HUES48 (cell line): ENCODE results near the gene TNFRSF13B.

Experiments used
- H3K27ac ChIP-seq: one replicate; pipeline ENCODE4 v1.7.0; 2013; ENCODE audit warnings: low read depth, low read length, inconsistent platforms
- H3K27me3 ChIP-seq: 2 replicates; pipeline ENCODE4 v1.6.1; 2013; ENCODE audit warnings: mild to moderate bottlenecking, low read length; ENCODE audit not compliant: control insufficient read depth, insufficient read depth
- H3K36me3 ChIP-seq: 2 replicates; pipeline ENCODE4 v1.6.1; 2013; ENCODE audit warnings: low read length; ENCODE audit not compliant: control insufficient read depth, insufficient read depth
- H3K4me1 ChIP-seq: 2 replicates; pipeline ENCODE4 v1.6.1; 2013; ENCODE audit warnings: mild to moderate bottlenecking, low read length; ENCODE audit not compliant: control insufficient read depth, insufficient read depth
- H3K4me3 ChIP-seq: 2 replicates; pipeline ENCODE4 v1.5.1; 2013; ENCODE audit warnings: mild to moderate bottlenecking, low read depth, low read length
- H3K9ac ChIP-seq: 2 replicates; pipeline ENCODE4 v1.6.1; 2013; ENCODE audit warnings: mild to moderate bottlenecking, low read depth, low read length, moderate library complexity
- H3K9me3 ChIP-seq: 2 replicates; pipeline ENCODE4 v1.6.1; 2013; ENCODE audit warnings: low read length; ENCODE audit not compliant: control insufficient read depth, insufficient read depth

The TNFRSF13B gene

DNA sequence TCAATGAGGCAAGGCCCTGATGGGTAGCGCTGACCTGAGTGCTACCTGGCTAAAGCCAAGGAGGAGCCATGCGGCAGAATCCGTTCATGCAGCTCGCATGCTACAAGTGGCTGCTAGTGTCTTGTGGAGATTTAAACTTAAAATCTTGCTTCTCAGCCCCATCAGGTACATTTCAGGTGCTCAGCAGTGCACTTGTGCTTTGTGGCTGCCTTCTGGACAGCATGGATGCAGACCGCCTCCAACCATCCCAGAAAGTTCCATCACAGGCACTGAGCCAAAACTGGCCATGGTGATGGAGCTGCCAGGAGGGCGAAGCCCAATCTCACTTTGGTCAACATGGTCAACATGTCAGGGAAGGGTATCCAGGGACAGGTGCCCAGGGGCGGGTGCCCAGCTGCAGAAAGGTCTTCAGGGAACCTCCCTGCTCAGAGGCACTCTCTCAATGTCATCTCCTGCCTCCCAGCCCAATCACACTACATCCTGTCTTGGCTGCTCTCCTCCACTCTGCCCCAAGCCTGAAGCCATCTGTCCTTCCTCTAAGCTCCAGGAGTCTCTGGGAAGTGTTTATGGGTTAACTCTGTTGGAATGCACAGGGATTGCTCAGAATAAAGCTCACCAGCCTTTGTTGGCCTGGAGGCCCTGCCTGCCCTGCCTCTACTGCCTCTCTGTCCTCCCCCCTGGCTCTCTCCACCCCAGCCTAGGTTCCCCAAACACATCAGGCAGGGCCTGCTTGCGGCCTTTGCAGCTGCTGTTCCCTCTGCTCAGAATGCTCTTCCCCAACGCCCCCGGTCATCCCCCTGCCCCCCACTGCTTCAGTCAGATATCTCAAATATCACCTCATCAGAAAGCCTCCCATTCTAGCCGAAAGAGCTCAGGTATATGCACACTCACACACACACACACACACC, 18.3 kb upstream of the TNFRSF13B start:
- no peaks in the 10 kb centered on the region for H3K4me1 ChIP-seq
- H3K9me3 ChIP-seq: no peaks in the 10 kb centered on the region
- no peak overlapping the region for H3K9ac ChIP-seq
- no peak overlapping the region for H3K27ac ChIP-seq
- H3K4me3 ChIP-seq: no peak overlapping the region
- H3K36me3 ChIP-seq: no peaks in the 10 kb centered on the region
- no peaks in the 10 kb centered on the region for H3K27me3 ChIP-seq

DNA sequence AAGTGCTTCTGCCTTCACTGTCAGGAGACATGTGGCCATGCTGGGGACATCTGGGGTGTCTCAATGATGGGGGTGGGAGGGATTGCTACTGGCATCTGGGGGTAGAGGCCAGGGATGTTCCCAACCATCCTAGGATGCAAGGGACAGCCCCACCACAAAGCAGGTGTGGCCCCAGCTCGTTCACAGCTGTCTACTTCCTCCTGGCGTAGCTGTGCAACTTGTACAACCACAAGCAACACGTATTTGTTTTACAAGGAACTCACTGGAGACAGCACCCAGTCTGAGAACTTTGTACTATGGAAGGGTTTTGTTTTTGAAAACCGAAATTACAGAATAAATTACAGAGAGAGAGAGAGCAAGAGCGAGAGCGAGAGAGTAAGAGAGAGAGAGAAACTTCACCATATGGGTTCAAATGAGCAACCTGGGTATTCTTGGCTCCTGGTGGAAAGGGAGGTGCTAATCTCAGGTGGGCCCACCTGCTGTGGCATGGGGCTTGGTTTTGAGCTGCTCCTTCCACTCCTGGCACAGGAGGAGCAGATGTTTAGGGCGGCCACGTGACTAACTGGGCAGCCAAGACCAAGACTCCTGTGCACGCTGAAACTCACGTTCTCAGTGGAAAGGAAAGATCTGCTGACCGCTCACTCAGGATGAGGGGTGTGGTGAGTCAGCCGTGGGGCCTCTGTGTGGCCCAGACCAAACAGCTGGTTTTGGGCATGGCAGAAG, 17.5 kb upstream of the TNFRSF13B start:
- Histone ChIP-seq H3K9me3 (no peaks in the 10 kb centered on the region), H3K4me3 (no peak overlapping the region), H3K27me3 (no peaks in the 10 kb centered on the region), H3K27ac (no peak overlapping the region), H3K36me3 (no peaks in the 10 kb centered on the region), H3K9ac (no peak overlapping the region), H3K4me1 (no peaks in the 10 kb centered on the region)

DNA sequence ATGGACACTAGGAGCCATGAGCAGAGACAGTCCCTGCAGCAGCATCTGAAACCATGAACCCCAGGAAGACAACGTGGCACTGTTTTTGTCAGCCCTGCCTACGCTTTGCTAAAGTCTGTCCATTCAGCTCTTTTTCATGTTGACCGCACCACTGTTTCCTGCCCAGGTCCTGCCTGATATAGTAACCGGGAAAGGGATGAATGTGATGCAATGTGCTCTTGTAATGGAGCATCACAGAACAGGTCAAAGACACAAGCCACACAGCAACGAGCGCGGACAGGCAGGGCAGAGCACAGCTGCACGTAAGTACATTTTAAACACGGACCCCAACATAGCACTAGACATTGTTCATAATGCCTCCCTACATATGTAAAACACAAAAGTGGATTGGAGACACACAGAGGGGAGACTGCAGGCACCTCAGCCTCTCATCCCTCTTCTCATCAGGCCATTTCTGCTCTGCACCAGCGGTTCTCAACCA, 16.9 kb upstream of the TNFRSF13B start:
- H3K36me3 ChIP-seq: no peaks in the 10 kb centered on the region
- H3K9me3 ChIP-seq: no peaks in the 10 kb centered on the region
- no peak overlapping the region for H3K4me3 ChIP-seq
- H3K27ac ChIP-seq: no peak overlapping the region
- H3K9ac ChIP-seq: no peak overlapping the region
- no peaks in the 10 kb centered on the region for H3K27me3 ChIP-seq
- no peaks in the 10 kb centered on the region for H3K4me1 ChIP-seq

DNA sequence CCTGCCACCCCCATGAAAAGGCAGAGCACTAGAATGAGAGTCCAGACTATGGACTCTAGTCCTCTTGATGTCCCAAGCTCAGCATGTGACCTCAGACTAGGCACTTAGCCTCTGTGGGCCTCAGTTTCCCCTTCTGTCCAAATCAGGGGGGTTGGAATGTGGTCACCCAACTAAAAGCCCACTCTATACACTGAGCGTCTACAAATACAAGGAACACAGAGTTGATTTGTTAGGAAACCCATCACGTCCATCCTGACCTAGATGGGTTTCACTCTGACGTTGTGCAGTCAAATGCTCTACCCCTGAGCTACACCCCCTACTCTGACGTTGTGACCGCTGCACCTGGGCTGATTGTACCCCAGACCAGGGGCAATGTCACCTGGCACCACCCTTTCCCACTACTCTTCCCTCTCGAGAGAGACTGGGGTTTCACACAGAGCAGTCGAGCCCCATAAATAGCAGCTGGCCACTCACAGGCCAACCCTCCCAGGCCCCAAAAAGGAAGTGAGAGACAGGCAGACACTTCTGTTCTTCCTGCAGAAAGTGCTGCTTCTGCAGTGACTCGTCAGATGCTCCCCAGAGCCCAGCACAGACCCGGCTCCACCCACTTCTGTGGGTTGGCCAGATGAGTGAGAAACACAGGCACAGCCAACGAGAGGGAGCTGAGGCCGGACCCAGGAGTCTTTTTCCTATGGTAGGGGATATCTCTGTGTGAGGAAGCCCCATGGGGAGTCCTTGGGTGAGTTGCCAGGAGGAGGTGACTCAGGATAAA, 16.1 kb upstream of the TNFRSF13B start:
- Histone ChIP-seq H3K27me3 (no peaks in the 10 kb centered on the region), H3K9me3 (no peaks in the 10 kb centered on the region), H3K4me3 (no peak overlapping the region), H3K9ac (no peak overlapping the region), H3K27ac (no peak overlapping the region), H3K36me3 (no peaks in the 10 kb centered on the region), H3K4me1 (no peaks in the 10 kb centered on the region)

DNA sequence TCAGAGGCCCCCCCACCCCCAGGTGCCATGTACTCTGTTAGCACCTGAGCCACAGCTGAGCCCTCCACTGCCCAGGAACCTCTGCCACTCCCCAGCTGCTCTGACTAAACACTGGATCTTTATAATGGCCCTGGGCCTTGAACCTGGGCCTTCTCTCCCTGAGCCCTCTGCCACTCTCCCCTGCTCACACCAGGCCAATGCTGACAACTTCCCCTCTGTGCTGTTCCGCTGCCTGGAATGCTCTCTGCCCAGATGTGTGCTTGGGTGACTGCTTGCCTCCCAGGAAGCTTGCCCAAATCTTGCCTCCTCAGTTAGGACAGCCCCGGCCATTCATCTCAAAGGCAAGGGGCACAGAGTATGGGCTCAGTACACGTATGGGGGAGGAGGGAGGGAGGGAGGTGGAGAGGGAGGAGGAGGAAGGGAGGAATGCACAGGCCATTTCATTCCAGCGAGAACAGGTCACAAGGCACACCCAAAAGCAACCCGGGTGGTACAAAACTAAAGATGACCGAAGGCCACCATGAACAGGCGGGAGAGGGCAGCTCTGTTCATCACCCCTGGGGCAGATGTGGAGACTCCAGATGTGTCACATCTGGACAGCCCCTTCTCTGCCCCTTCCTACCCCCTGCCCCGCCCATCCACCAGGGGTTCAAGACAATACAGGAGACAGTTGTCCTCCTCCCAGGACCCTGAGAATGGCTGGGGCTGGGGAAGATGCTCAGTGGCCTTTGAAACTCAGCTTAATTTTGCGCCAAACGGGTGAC, 15.3 kb upstream of the TNFRSF13B start:
- Histone ChIP-seq H3K36me3 (no peaks in the 10 kb centered on the region), H3K4me3 (no peak overlapping the region), H3K9ac (no peak overlapping the region), H3K4me1 (no peaks in the 10 kb centered on the region), H3K27ac (no peak overlapping the region), H3K27me3 (no peaks in the 10 kb centered on the region), H3K9me3 (no peaks in the 10 kb centered on the region)

DNA sequence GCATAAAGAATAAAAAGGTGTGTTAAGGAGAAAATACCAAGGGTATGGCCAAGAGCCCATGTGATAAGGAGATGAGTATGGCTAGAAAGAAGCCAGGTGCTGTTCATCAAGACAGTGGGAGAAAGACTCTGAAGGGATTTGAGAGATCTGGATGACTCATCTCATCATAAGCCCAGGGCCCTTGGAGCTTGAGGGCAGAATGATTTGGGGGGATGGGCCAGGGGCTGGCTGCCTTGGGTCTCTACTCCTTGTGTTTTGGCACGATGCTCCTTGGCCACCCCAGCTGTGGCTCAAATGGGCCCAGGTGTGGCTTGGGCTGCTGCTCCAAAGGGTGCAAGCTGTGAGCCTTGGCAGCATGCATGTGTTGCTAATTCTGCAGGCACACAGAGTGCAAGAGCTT, 14.5 kb upstream of the TNFRSF13B start:
- Histone ChIP-seq H3K9ac (no peak overlapping the region), H3K27ac (no peak overlapping the region), H3K9me3 (no peaks in the 10 kb centered on the region), H3K27me3 (no peaks in the 10 kb centered on the region), H3K4me1 (0 out of 2 replicates have a peak, but pooled peaks cover under 1% of the 10 kb centered on the region), H3K36me3 (no peaks in the 10 kb centered on the region), H3K4me3 (no peak overlapping the region)

DNA sequence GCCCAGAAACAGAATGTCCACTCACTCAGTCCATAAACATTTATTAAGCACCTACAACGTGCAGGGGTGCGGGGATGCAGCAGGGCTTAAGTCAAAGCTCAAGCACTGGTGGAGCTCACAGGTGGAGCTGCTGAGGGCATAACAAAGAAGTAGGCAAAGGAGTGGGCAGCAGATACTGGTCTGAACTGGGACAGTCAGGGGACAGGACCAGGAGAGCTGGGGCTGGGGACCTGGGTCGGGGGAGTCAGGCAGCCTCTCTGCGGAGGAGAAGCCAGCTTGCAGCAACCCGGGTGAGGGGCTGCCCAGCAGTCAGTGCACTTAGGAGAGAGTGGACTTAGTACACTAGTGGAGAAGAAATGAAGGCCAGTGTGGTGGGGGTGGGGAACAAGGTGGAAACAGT, 10.0 kb upstream of the TNFRSF13B start:
- H3K4me3 ChIP-seq: no peak overlapping the region
- H3K27ac ChIP-seq: no peak overlapping the region
- H3K9me3 ChIP-seq: no peaks in the 10 kb centered on the region
- no peak overlapping the region for H3K9ac ChIP-seq
- H3K4me1 ChIP-seq: 0 out of 2 replicates have a peak, but pooled peaks cover 6% of the 10 kb centered on the region
- H3K27me3 ChIP-seq: no peaks in the 10 kb centered on the region
- no peaks in the 10 kb centered on the region for H3K36me3 ChIP-seq

DNA sequence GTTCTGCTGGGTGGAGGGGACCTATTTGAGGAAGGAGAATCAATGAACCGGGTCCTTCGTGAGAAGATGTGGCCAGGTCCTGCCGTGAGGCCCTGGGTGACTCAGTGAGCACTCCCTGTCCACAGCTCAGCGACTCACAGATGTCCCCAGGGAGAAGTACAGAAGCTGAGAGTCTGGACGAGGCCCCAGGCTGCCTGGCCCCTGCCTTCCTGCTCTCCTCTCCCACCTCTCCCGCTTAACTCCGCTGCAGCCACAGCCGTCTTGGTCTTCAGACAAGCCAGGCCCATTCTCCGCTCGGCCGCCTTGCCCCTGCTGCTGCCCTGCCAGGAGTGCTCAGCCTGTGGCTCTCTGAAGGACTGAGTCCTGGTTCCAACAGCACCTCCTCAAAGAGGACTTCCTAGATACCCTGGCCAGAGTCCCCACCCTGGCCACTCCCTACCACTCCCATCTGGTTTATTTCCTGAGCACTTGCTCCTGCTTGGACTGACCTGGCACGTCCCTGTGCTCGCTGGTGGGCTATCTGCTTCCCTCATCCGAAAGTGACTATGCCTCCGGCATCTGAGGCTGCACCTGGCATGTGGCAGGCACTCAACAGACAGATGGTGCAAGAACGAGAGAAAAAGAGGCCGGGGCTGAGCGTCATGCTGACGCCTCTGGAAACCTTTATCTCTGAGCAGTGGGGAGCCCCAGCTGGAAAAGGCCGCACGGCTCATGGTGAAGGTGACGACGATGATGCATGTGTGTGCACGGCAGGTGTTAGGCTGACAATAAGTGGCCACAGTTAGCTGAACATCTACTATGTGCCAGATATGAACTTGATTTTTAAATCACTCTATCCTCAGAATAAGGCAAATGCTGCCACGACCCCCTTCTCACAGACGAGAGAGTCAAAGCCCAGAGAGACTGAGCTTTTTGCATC, 9.2 kb upstream of the TNFRSF13B start:
- H3K4me1 ChIP-seq: 0 out of 2 replicates have a peak, but pooled peaks cover 6% of the 10 kb centered on the region
- no peak overlapping the region for H3K4me3 ChIP-seq
- H3K36me3 ChIP-seq: no peaks in the 10 kb centered on the region
- H3K27me3 ChIP-seq: no peaks in the 10 kb centered on the region
- H3K27ac ChIP-seq: no peak overlapping the region
- H3K9ac ChIP-seq: no peak overlapping the region
- no peaks in the 10 kb centered on the region for H3K9me3 ChIP-seq

DNA sequence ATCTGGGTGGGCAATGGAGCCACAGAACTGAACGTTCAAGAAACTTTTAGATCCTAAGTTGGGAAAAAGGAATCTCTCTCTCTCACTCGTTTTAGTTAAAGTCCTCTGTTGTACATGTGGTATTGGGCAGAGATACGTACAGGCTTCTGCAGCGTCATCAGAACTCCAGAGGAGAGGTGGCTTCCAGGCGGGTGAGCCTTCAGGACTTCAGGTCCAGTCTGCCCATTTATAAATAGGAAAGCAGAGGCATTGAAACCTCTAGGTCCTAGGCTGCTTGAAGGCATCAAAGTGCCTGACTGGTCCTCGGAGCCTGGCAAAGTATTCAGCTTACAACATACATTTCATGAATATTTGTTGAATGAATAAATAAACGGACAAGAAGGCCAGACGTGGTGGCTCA, 8.1 kb upstream of the TNFRSF13B start:
- H3K36me3 ChIP-seq: no peaks in the 10 kb centered on the region
- H3K4me3 ChIP-seq: no peak overlapping the region
- H3K9me3 ChIP-seq: no peaks in the 10 kb centered on the region
- no peak overlapping the region for H3K27ac ChIP-seq
- 0 out of 2 replicates have a peak, but pooled peaks cover 6% of the 10 kb centered on the region for H3K4me1 ChIP-seq
- no peak overlapping the region for H3K9ac ChIP-seq
- no peaks in the 10 kb centered on the region for H3K27me3 ChIP-seq
